Measurements from ENCODE around the gene KCNIP1. TPM values are rescaled to one million over a fixed set of nuclear protein-coding genes. Genes with fewer than 3 reads are reported as not detected.

Gene KCNIP1
- total RNA-seq, 1 experiment from 2014 or later = not detected

DNA sequence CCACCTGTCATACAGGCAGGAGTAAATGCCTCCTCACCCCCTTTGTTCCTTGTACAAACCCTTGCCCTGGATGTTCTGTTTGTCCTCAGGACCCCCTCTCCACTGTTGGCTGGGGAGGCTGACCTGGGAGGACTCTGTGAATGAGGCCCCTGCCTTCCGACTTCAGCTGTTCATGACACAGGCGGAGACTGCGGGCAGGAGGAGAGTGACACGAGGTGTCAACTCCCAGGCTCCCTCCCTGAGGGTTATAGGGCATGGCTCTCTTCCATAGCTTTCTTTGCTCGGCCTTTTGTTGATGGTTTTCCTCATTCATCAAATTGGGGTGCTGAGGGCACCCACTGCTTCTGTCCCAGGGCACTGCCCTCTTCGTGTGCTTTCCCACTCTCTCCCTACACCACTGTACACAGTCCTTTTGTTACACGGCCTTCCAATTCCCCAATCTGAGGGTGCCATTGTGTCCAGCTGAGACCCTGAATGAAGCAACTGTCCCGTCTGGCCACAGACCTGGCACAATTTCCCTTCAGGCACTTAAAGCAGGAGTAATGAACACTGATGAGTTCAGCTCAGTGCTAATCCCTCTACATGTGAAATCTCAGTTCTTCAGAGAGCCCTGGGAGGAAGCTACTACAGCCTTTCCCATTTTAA lies 33.8 kb downstream of the KCNIP1 start:
- intact Hi-C loops (cut with micrococcal nuclease; ENCODE audit: unreplicated experiment) = no loop called here
- BruUV-seq (replicated peaks) = no TSS peak
- TF ChIP-seq, protein P1, sequence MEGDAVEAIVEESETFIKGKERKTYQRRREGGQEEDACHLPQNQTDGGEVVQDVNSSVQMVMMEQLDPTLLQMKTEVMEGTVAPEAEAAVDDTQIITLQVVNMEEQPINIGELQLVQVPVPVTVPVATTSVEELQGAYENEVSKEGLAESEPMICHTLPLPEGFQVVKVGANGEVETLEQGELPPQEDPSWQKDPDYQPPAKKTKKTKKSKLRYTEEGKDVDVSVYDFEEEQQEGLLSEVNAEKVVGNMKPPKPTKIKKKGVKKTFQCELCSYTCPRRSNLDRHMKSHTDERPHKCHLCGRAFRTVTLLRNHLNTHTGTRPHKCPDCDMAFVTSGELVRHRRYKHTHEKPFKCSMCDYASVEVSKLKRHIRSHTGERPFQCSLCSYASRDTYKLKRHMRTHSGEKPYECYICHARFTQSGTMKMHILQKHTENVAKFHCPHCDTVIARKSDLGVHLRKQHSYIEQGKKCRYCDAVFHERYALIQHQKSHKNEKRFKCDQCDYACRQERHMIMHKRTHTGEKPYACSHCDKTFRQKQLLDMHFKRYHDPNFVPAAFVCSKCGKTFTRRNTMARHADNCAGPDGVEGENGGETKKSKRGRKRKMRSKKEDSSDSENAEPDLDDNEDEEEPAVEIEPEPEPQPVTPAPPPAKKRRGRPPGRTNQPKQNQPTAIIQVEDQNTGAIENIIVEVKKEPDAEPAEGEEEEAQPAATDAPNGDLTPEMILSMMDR (IDR thresholded peaks at IDR 0.05; ENCODE audit: unreplicated experiment) = no peak
- no peak for DNase-seq
- CTCF ChIA-PET = interaction anchor here (0.6 to 1.5 kb wide), 2 partner anchors 13 to 17 kb away, joined by 3 read pairs; no protein-coding TSS in a partner anchor
- Mint-ChIP-seq H3K27me3 (ENCODE audit: unreplicated experiment) (no peaks in the 10 kb centered on the region), H3K4me3 (ENCODE audit: low read depth, unreplicated experiment) (no peak overlapping the region), H3K9me3 (ENCODE audit: low read depth, unreplicated experiment) (no peaks in the 10 kb centered on the region), H3K4me1 (ENCODE audit: low read depth, unreplicated experiment) (peaks cover 32% of the 10 kb centered on the region), H3K27ac (ENCODE audit: unreplicated experiment) (peak overlapping the region; percentile 25), H3K36me3 (ENCODE audit: insufficient read depth, unreplicated experiment) (no peaks in the 10 kb centered on the region)

DNA sequence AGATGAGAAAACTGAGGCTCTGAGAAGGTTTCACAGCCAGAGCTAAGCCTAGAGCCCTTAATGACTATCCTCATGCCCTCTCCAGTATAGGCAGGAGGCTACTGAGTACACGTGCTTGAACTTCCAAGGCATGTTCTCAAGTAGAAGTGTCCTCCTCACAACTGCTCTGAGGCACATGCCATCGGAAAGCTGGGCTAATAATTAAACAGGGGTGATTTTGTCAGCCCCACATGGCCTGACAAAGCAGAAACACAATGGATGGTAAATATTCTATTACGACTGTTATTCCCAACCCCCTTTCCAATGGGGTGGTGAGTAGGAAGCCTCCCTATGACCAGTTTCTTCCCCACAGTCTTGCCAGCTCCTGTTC lies 34.3 kb downstream of the KCNIP1 start:
- H3K36me3 Mint-ChIP-seq (ENCODE audit: insufficient read depth, unreplicated experiment) = no peaks in the 10 kb centered on the region
- no TSS peak for BruUV-seq (replicated peaks)
- CTCF ChIA-PET = no interaction called here
- DNase-seq = peak; percentile 21
- H3K4me1 Mint-ChIP-seq (ENCODE audit: low read depth, unreplicated experiment) = peaks cover 30% of the 10 kb centered on the region
- intact Hi-C loops (cut with micrococcal nuclease; ENCODE audit: unreplicated experiment) = no loop called here
- H3K4me3 Mint-ChIP-seq (ENCODE audit: low read depth, unreplicated experiment) = no peak overlapping the region
- no peaks in the 10 kb centered on the region for H3K9me3 Mint-ChIP-seq (ENCODE audit: low read depth, unreplicated experiment)
- peak overlapping the region; percentile 25 for H3K27ac Mint-ChIP-seq (ENCODE audit: unreplicated experiment)
- H3K27me3 Mint-ChIP-seq (ENCODE audit: unreplicated experiment) = no peaks in the 10 kb centered on the region
- TF ChIP-seq, protein P1 (IDR thresholded peaks at IDR 0.05; ENCODE audit: unreplicated experiment) = no peak

DNA sequence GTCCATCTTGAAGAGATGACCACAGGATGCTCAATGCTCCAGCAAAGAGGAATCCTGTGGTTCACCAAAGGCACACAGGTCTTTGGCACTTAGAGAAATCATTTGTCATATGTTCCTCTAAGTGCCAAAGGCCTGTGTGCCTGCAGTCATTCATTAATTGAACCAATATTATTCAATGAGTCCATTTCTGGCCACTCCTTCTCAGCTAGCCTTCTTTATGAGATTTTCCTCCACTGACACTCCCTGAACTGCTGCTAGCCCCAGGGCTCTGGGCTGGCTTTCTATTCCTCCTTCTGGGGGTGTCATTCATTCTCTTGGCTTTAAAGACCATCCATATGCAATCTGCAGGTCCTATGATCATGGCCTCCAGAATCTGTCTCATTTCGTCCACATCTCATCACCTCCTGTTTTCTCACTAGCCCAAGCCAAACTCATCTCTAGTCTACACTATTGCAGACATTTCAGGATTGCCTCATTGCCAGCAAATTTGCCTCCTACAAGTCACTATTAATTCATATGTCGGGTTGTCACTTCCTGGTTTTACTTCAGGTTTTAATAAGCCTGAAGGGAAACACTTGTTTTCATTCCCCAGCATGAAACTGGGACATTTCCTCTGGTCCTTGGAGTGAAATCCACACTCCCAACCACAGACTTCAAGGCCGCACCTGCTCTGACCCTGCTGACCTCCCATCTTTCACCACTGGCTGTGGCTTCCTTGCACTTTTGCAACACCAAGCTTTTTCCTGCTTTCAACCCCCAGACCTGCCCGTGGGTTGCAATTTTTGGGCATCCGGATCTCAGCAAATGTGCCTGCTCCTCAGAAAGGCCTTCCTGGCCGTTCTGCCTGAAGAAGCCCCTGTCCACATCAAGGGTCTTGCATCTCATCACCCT lies 35.1 kb downstream of the KCNIP1 start:
- no peak for DNase-seq
- H3K27ac Mint-ChIP-seq (ENCODE audit: unreplicated experiment) = no peak overlapping the region
- H3K4me1 Mint-ChIP-seq (ENCODE audit: low read depth, unreplicated experiment) = peaks cover 28% of the 10 kb centered on the region
- CTCF ChIA-PET = no interaction called here
- H3K27me3 Mint-ChIP-seq (ENCODE audit: unreplicated experiment) = no peaks in the 10 kb centered on the region
- BruUV-seq (replicated peaks) = no TSS peak
- H3K9me3 Mint-ChIP-seq (ENCODE audit: low read depth, unreplicated experiment) = no peaks in the 10 kb centered on the region
- intact Hi-C loops (cut with micrococcal nuclease; ENCODE audit: unreplicated experiment) = no loop called here
- TF ChIP-seq, protein P1 (IDR thresholded peaks at IDR 0.05; ENCODE audit: unreplicated experiment) = no peak
- H3K36me3 Mint-ChIP-seq (ENCODE audit: insufficient read depth, unreplicated experiment) = no peaks in the 10 kb centered on the region
- no peak overlapping the region for H3K4me3 Mint-ChIP-seq (ENCODE audit: low read depth, unreplicated experiment)

DNA sequence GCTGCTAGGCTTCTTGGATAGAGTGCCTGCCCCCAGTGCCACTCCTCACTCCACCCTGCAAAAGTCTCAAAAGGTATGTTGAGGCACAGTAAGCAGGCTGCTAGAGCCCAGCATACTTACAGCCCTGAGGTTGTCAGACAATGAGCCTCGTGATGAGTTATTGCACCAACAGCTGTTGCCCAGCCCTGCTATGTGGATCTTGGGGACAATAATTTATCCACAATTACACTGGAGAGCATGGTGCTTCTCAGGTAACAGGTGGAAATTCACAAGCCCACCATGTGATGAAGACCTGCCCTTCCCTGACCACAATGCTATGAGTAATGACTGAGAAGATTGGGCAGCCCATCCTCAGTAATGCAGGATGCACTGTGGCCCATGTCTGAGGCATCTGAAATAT lies 36.5 kb downstream of the KCNIP1 start:
- Mint-ChIP-seq H3K27ac (ENCODE audit: unreplicated experiment) (no peak overlapping the region), H3K27me3 (ENCODE audit: unreplicated experiment) (peaks cover 5% of the 10 kb centered on the region), H3K4me1 (ENCODE audit: low read depth, unreplicated experiment) (peaks cover 21% of the 10 kb centered on the region), H3K36me3 (ENCODE audit: insufficient read depth, unreplicated experiment) (no peaks in the 10 kb centered on the region), H3K4me3 (ENCODE audit: low read depth, unreplicated experiment) (no peak overlapping the region), H3K9me3 (ENCODE audit: low read depth, unreplicated experiment) (no peaks in the 10 kb centered on the region)
- no peak for DNase-seq
- intact Hi-C loops (cut with micrococcal nuclease; ENCODE audit: unreplicated experiment) = no loop called here
- TF ChIP-seq, protein P1 (IDR thresholded peaks at IDR 0.05; ENCODE audit: unreplicated experiment) = no peak
- CTCF ChIA-PET = no interaction called here
- BruUV-seq (replicated peaks) = no TSS peak
